ENCODE results near the gene RNF169.

DNA sequence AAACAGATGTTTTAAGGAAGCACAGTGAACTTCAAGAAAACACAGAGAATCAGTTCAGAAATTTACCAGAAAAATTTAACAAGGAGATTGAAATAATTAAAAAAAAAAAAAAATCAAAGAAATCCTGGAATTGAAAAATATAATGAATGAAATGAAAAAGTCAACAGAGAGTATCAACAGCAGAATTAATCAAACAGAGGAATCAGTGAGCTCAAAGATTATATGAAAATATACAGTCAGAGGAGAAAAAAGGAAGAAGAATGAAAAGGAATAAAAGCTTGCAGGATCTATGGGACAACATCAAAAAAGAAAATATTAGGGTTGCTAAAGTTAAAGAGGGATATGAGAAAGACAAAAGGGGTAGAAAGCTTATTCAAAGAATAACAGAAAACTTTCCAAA is 117.9 kb downstream of the RNF169 start:
- no peak for TF ChIP-seq ZFX (IDR thresholded peaks at IDR 0.05; ENCODE audit: borderline replicate concordance)
- TF ChIP-seq, protein P1, sequence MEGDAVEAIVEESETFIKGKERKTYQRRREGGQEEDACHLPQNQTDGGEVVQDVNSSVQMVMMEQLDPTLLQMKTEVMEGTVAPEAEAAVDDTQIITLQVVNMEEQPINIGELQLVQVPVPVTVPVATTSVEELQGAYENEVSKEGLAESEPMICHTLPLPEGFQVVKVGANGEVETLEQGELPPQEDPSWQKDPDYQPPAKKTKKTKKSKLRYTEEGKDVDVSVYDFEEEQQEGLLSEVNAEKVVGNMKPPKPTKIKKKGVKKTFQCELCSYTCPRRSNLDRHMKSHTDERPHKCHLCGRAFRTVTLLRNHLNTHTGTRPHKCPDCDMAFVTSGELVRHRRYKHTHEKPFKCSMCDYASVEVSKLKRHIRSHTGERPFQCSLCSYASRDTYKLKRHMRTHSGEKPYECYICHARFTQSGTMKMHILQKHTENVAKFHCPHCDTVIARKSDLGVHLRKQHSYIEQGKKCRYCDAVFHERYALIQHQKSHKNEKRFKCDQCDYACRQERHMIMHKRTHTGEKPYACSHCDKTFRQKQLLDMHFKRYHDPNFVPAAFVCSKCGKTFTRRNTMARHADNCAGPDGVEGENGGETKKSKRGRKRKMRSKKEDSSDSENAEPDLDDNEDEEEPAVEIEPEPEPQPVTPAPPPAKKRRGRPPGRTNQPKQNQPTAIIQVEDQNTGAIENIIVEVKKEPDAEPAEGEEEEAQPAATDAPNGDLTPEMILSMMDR (IDR thresholded peaks at IDR 0.05), result no peak
